HG03354 (cell line): ENCODE results near the gene PRKD1.
"Not testable (repeated sequence)": the region's sequence is repeated elsewhere in the genome, so short reads cannot be mapped to it uniquely, and the experiment has no call there.

Experiments used
- ATAC-seq: cut with Tn5 transposase; IDR thresholded peaks from one replicate; pipeline ENCODE4 v1.9.1; 2021; ENCODE audit warnings: mild to moderate bottlenecking; ENCODE audit not compliant: unreplicated experiment, poor library complexity, severe bottlenecking

PRKD1 gene

GRCh38 chr14:29804481-29805266 lies 123.0 kb downstream of the PRKD1 start:
- no peak for ATAC-seq

DNA sequence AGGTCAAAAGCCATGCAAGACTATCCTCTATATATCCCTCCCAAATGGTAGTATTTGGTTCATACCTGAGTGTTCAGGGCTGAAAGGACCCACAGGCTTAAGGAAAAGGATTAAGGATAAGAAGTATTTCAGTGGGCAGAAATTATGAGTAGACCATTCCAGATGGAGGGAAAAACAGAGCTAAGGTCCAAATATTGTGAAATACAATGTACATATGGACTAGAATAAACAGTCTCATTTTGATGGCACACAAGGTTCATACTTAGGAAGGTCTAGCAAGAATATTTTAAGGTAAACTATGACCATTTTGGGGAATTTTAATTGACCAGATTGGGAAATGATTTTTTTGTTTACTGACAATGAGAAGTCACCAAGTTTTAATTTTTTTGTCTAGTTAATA lies 124.6 kb downstream of the PRKD1 start:
- ATAC-seq: no peak

- no peak for ATAC-seq
Measured at GRCh38 chr14:29802211-29802610, 125.4 kb downstream of the PRKD1 start.

DNA sequence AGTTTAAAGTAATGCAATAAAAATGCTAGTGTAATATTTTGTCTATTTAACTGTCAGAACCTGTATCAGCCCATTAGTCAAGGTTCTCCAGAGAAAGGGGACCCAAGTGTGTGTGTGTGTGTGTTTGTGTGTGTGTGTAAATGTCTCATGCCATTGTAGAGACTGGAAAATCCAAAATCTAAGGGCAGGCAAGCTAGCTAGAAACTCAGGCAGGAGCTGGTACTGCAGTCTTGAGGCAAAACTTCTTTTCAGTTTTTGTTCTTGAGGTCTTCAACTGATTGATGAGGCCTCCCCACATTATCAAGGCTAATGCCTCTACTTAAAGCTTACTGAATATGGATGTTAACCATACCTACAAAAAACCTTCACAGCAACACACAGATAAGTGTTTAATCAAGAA lies 126.7 kb downstream of the PRKD1 start:
- ATAC-seq: no peak

DNA sequence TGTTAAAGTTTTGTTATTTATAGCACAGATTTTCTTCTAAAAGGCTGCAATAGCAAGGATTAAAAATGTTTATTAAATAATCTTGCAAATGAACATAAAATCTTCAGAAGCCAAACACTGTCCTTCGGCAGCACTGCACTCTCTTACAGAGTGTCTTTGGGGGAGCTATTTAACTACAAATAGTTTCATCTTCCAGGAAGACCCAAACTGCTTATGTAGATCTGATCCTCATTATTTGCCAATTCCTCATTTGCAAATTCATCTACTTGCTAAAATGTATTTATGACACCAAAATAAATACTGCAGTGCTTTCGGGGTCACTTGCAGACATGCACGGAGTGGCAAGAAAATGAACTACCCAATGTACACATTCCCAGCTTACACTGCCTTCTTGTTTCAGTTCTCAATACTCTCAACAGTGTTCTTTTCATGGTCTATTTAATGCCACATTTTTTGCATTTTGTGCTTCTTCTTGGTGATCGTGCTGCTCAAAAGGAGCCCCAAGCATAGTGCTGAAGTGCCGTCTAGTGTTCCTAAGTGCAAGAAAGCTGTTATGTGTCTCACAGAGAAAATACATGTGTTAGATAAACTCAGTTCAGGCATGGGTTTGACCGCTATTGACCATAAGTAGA lies 128.1 kb downstream of the PRKD1 start:
- ATAC-seq: peak; percentile 53

DNA sequence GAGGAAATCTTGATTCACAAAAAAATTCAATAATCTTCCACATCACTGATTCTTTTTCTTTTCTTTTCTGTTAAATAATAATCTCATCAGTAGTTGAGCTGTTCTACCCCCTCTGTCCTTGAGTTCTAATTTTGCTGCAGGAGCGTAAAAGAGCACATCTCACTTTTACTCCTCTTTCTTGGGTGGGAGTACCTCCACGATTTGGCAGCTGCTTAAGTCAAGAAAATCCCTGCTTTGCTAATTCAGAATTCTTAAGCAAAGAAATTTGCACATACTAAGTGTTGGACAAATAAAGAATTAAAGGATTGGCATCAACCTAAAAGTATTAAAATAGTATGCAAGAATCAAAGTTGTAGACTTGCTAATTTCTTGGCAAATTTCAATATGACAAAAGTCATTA lies 128.8 kb downstream of the PRKD1 start:
- no peak for ATAC-seq

DNA sequence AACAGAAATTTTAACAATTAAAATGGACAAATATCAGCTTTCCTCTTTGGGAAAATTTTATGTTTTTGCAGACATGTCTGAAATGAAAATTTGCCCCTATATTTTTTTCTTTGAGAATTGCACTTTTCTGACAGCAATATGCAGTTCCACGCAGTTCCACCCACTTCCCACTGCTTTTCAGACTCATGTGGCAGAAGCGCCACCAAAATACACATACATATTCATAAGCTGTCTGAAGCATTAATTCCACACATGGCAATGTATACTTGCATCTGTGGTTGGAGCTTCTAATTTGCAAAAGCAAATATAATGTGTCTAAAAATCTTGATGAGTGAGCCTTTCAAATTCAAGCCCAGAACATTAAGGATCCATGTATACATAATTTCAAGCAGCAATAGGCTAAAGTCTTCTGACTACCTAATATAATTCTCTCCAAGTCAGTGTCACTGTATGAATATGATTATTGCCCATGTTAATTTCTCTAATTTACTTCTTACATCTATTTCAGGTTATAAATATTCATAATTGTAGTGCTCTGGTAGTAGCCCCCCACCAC lies 129.5 kb downstream of the PRKD1 start:
- ATAC-seq: no peak

- ATAC-seq: no peak
Measured at GRCh38 chr14:29796853-29797252, 130.8 kb downstream of the PRKD1 start.

DNA sequence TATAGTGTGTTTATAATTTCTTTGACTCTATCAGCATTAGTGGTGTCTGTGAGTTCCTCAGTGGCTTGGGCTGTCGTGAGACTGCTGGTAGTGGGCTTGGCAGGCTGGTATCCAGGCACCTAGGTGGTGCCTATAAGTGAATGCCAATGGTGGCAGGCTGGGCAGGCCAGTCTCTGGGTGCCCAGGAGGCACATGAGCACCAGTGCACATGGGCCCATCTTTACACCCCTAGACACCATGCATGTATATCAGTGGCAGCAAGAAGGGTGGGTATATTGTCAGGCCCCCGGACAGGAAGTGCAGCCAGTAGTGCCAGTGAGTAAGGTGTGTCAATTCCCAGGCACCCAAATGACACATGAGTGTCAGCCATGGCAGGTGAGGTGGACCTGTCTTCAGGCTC lies 138.2 kb downstream of the PRKD1 start:
- ATAC-seq: no peak

DNA sequence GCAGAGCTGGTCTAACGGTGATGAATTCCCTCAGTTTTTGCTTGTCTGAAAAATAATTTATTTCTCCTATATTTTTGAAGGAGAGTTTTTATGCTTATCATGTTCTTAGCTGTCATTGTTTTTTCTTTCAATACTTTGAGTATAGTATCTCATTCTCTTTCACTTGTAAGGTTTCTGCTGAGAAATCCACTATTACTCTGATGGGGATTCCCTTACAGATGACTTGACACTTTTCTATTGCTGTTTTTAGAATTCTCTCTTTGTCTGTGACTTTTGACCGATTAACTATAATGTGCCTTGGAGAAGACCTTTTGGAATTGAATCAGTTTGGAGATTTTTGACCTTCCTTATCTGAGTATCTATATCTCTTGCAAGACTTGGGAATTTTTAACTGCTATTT lies 139.6 kb downstream of the PRKD1 start:
- no peak for ATAC-seq

GRCh38 chr14:29783556-29783955 lies 144.1 kb downstream of the PRKD1 start:
- ATAC-seq: no peak

- no peak for ATAC-seq
Measured at GRCh38 chr14:29782041-29782440, 145.6 kb downstream of the PRKD1 start.

DNA sequence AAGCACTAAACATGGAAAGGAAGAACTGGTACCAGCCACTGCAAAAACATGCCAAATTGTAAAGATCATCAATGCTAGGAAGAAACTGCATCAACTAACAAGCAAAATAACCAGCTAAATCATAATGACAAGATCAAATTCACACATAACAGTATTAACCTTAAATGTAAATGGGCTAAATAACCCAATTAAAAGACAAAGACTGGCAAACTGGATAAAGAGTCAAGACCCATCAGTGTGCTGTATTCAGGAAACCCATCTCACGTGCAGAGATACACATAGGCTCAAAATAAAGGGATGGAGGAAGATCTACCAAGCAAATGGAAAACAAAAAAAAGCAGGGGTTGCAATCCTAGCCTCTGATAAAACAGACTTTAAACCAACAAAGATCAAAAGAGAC lies 150.5 kb downstream of the PRKD1 start:
- not testable (repeated sequence) for ATAC-seq

DNA sequence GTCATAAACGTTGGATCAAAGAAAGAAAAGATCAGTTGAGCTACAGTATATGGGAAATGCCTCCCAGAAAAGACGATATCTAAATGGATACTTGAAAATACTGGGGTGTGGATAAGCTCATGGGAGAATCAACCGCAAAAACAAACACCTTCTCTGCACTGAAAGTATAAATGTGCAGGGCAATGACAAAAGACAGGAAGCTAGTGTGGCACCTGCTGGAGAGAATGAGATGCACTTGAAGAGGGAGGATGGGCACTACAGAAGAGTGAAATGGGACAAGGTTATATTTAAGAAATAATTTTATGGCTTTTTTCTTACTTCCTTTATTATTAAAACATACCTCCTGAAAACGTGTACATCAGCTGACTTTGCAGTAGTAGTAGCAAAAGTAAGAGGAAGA lies 153.7 kb downstream of the PRKD1 start:
- ATAC-seq: no peak

- no peak for ATAC-seq
Measured at GRCh38 chr14:29763342-29763858, 164.2 kb downstream of the PRKD1 start.

DNA sequence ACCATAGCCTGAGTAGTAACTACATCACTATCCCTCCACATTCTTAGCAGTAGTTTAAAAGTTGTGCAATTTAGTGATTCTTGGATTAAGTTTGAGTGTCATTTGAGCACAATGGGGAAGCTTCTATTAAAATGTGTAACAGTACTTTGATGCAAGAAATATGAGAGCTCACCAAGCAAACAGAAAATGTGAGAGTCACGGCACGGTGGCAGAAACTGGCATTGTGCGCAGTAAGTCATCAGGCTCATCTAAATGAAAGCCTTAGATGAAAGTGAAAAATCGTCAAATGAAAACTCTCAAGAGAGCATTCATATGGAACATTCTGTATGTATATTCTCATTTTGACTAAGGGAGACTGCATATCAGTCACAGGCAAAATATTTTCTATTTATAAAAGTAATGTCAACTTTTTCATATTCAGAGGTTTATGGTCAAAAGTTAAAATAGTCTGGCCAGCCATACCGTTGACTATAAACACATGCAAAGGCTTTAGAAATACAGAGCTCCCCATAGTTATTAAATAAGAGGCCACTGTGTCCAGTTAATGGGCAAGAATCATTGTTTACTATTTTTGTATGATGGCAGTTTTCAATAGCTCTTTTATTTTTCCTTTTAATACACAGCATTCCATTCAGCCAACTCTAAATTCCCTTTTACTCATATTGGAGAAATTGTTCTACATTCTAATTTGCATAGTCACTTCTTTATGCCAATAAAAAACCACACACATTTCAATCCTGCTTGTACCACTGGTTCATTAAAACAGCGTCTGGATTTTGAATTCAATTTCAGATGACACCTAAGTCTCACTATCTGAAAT lies 167.9 kb downstream of the PRKD1 start:
- peak; percentile 62 for ATAC-seq

DNA sequence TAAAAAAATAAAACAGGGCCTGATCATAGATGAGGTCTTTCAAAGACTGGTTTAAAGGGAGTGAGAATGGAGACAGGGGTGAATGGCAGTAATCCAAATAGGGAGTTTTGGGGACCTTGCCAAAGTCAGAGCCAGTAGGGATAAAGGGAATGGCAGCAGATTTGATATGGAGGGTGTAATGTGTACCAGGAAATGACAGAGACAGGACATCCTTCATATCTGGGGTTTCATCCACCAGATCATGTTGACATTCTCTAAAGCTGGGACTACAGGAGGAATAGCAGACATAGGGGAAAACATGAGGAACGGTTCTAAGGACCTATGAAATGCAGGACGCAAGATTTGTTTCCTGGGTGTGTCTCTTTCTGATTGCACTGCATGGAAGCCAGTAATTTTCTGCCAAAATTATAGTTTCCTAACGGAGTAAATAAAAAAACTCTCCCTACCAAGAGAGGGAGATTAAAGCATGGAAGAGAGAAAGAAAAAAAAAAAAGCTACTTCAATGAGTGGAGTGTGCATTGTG lies 169.9 kb downstream of the PRKD1 start:
- ATAC-seq: no peak

- ATAC-seq: no peak
Measured at GRCh38 chr14:29757188-29757680, 170.4 kb downstream of the PRKD1 start.

DNA sequence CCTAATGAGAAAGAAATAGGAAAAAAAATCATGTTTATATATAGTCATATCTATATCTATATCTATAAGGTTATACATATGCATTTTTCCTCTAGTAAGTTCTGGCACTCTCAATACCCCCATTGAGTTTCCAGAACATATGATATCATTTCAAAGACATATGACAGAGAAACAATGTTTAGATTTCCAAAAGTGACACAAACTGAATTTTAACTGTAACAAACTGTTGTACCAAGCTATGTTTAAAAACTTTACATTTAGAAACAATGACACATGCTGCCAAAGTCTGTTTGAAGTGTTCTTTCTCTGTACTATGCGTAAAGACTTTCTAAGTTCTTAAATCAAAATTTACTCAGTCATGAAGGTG lies 171.6 kb downstream of the PRKD1 start:
- ATAC-seq: no peak
